HCT116 (cell line): ENCODE results near the gene CUL9. TPM values are rescaled to one million over a fixed set of nuclear protein-coding genes. Genes with fewer than 3 reads are reported as not detected.

Experiments used
- ATAC-seq: fragments of 200-7000 bp; cut with Tn5 transposase; 2 replicates; pipeline ENCODE4 v1.9.1; 2020; ENCODE audit warnings: mild to moderate bottlenecking, moderate library complexity
- BruUV-seq: library from RNA; stranded (reverse); fragments of 400-500 nt; replicated peaks from 2 replicates; lab custom pipeline; 2021; lab: Mats Ljungman, UMichigan
- CTCF ChIA-PET: fragments of 300-600 bp; sonication (Branson Sonifier 250); formaldehyde crosslinking; loops from one replicate; lab custom pipeline; 2021; ENCODE audit warnings: antibody characterized with exemption; lab: Charles Lee
- POLR2A ChIA-PET: fragments of 300-600, 350-600 bp; sonication (Branson Sonifier 250); formaldehyde crosslinking; loops from one replicate; lab custom pipeline; 2021; ENCODE audit warnings: antibody characterized with exemption; lab: Charles Lee
- RAD21 ChIA-PET, 2 experiments: fragments of 300-600 bp; sonication (Branson Sonifier 250); formaldehyde crosslinking; loops; one replicate each; lab custom pipeline; 2023; ENCODE audit warnings: low total read pairs in 2 of 2; ENCODE audit not compliant: uncharacterized antibody in 2 of 2, unreplicated experiment in 2 of 2, low non-redundant PET in 1 of 2; lab: Charles Lee
- DNase-seq: peaks from one replicate; pipeline ENCODE4 v3.0.0-alpha.2; 2010; ENCODE audit warnings: low read depth, low spot score
- H2AFZ ChIP-seq: fragments of 200-600 bp; shearing (Covaris generic), sonication (generic); 2 replicates; pipeline ENCODE4 v1.6.1; 2017; ENCODE audit warnings: low read depth, mixed run types, mixed read lengths, antibody characterized with exemption, low read length; ENCODE audit not compliant: poor library complexity, severe bottlenecking
- H3K27ac ChIP-seq: 2 replicates; pipeline ENCODE4 v1.5.1; 2012; ENCODE audit warnings: low read depth, low read length
- H3K27me3 ChIP-seq: fragments of 200-600 bp; sonication (generic); 2 replicates; pipeline ENCODE4 v1.6.1; 2016; ENCODE audit warnings: mixed run types, low read length, mixed read lengths; ENCODE audit not compliant: insufficient read depth
- H3K36me3 ChIP-seq, 2 experiments: fragments of 200-500 bp in 1 of 2; fragments of 200-600 bp in 1 of 2; sonication (Bioruptor generic) in 1 of 2; sonication (generic) in 1 of 2; 2 replicates each; pipeline versions ENCODE4 v1.5.1 to v1.6.1; 2014 to 2016; ENCODE audit warnings: low read length in 2 of 2, inconsistent platforms in 1 of 2, mixed read lengths in 1 of 2, mixed run types in 1 of 2; ENCODE audit not compliant: insufficient read depth in 2 of 2, control insufficient read depth in 1 of 2
- H3K4me1 ChIP-seq, 2 experiments: fragments of 200-600 bp in 1 of 2; sonication (generic) in 1 of 2; 2 replicates each; pipeline versions ENCODE4 v1.5.1 to v1.6.1; 2012 to 2017; ENCODE audit warnings: low read length in 2 of 2, inconsistent platforms in 1 of 2, mild to moderate bottlenecking in 1 of 2, mixed read lengths in 1 of 2, mixed run types in 1 of 2, moderate library complexity in 1 of 2; ENCODE audit not compliant: insufficient read depth in 2 of 2, control insufficient read depth in 1 of 2
- H3K4me2 ChIP-seq: fragments of 200-600 bp; sonication (generic); 2 replicates; pipeline ENCODE4 v1.6.1; 2017; ENCODE audit warnings: mixed run types, low read length, mixed read lengths
- H3K4me3 ChIP-seq, 2 experiments: fragments of 200-600 bp in 1 of 2; sonication (generic) in 1 of 2; replicated peaks in 1 of 2; 2 replicates each; pipeline ENCODE4 v1.5.1; 2011 to 2016; ENCODE audit warnings: low read length in 2 of 2, control low read depth in 1 of 2, low read depth in 1 of 2, mild to moderate bottlenecking in 1 of 2, mixed read lengths in 1 of 2, mixed run types in 1 of 2
- H3K79me2 ChIP-seq: fragments of 200-600 bp; sonication (generic); 2 replicates; pipeline ENCODE4 v1.6.1; 2017; ENCODE audit warnings: mild to moderate bottlenecking, mixed run types, low read length, moderate library complexity, mixed read lengths; ENCODE audit not compliant: insufficient read depth
- H3K9ac ChIP-seq: fragments of 200-600 bp; sonication (generic); 2 replicates; pipeline ENCODE4 v1.6.1; 2016; ENCODE audit warnings: low read length, mixed read lengths
- H3K9me2 ChIP-seq: fragments of 200-600 bp; sonication (generic), shearing (Covaris generic); 2 replicates; pipeline ENCODE4 v1.6.1; 2017; ENCODE audit warnings: mixed run types, mild to moderate bottlenecking, moderate library complexity; ENCODE audit not compliant: insufficient read depth
- H3K9me3 ChIP-seq, 2 experiments: fragments of 200-500 bp in 1 of 2; fragments of 200-600 bp in 1 of 2; sonication (Bioruptor generic) in 1 of 2; sonication (generic) in 1 of 2; 2 replicates each; pipeline ENCODE4 v1.6.1; 2014 to 2017; ENCODE audit warnings: low read length in 2 of 2, mixed read lengths in 2 of 2, inconsistent platforms in 1 of 2, low read depth in 1 of 2, mild to moderate bottlenecking in 1 of 2, mixed run types in 1 of 2, moderate library complexity in 1 of 2; ENCODE audit not compliant: control insufficient read depth in 1 of 2, insufficient read depth in 1 of 2
- H4K20me1 ChIP-seq: fragments of 200-600 bp; sonication (generic), shearing (Covaris generic); 2 replicates; pipeline ENCODE4 v1.6.1; 2017; ENCODE audit warnings: mixed run types, mild to moderate bottlenecking, moderate library complexity; ENCODE audit not compliant: insufficient read depth
- CBX3 ChIP-seq: IDR thresholded peaks from 2 replicates; pipeline ENCODE4 v1.6.1; 2012; ENCODE audit warnings: low read depth
- CEBPB ChIP-seq: IDR thresholded peaks from 2 replicates; pipeline ENCODE4 v1.6.1; 2012; ENCODE audit warnings: low read depth
- EGR1 ChIP-seq: IDR thresholded peaks from 2 replicates; pipeline ENCODE4 v1.6.1; 2012; ENCODE audit warnings: low read depth
- EZH2 ChIP-seq: fragments of 200-600 bp; sonication (generic); IDR thresholded peaks from 2 replicates; pipeline ENCODE4 v1.6.1; 2017; ENCODE audit warnings: antibody characterized with exemption, mixed run types
- EZH2phosphoT487 ChIP-seq: fragments of 200-600 bp; IDR thresholded peaks from 2 replicates; pipeline ENCODE4 v1.6.1; 2018; ENCODE audit warnings: antibody characterized with exemption, borderline replicate concordance
- FOSL1 ChIP-seq: IDR thresholded peaks from 2 replicates; pipeline ENCODE4 v1.6.1; 2012; ENCODE audit warnings: low read depth
- POLR2A ChIP-seq: IDR thresholded peaks from 2 replicates; pipeline ENCODE4 v1.7.0; 2011; ENCODE audit warnings: borderline replicate concordance; ENCODE audit not compliant: insufficient read depth, insufficient read length; ENCODE audit errors: extremely low read depth
- SIN3A ChIP-seq: IDR thresholded peaks from 2 replicates; pipeline ENCODE4 v1.6.1; 2012; ENCODE audit warnings: low read depth
- SP1 ChIP-seq: IDR thresholded peaks from 2 replicates; pipeline ENCODE4 v1.6.1; 2012; ENCODE audit warnings: low read depth
- SRF ChIP-seq: IDR thresholded peaks from 2 replicates; pipeline ENCODE4 v1.6.1; 2012; ENCODE audit warnings: low read depth
- YY1 ChIP-seq: IDR thresholded peaks from 2 replicates; pipeline ENCODE4 v1.6.1; 2011; ENCODE audit warnings: low read length, low read depth, moderate library complexity, mild to moderate bottlenecking; ENCODE audit not compliant: insufficient replicate concordance; ENCODE audit errors: extremely low read depth
- ZFX ChIP-seq: fragments of 450-650 bp; IDR thresholded peaks from 2 replicates; pipeline ENCODE4 v1.6.1; 2017
- intact Hi-C: fragments of 100-400 bp; cut with micrococcal nuclease; formaldehyde crosslinking; loops from 2 replicates; pipeline ENCODE4 v1.10.0; 2022
- total RNA-seq: library from RNA; stranded (reverse); gene quantifications from one replicate; pipeline ENCODE4 v1.2.1, GENCODE V29; 2021; ENCODE audit not compliant: unreplicated experiment
- TF ChIP-seq, protein P1 (sequence below): IDR thresholded peaks from 2 replicates; pipeline ENCODE4 v1.6.1; 2012
- TF ChIP-seq, protein P2 (sequence below): IDR thresholded peaks from 2 replicates; pipeline ENCODE4 v1.6.1; 2011; ENCODE audit warnings: mild to moderate bottlenecking, low read length, moderate library complexity; ENCODE audit not compliant: insufficient replicate concordance; ENCODE audit errors: extremely low read depth
- TF ChIP-seq, protein P3 (sequence below), 3 experiments: fragments of 200-600 bp in 1 of 3; sonication (generic) in 1 of 3; IDR thresholded peaks in 2 of 3; conservative IDR thresholded peaks in 1 of 3; 2 replicates each; pipeline ENCODE4 v1.5.1; 2012 to 2017; ENCODE audit warnings: low read depth in 2 of 3, low read length in 2 of 3, antibody characterized with exemption in 1 of 3, borderline replicate concordance in 1 of 3, control low read depth in 1 of 3, mild to moderate bottlenecking in 1 of 3, mixed read lengths in 1 of 3, mixed run types in 1 of 3, moderate library complexity in 1 of 3; ENCODE audit not compliant: insufficient read depth in 1 of 3
- TF ChIP-seq, protein P4 (sequence below): IDR thresholded peaks from 2 replicates; pipeline ENCODE4 v1.6.1; 2012

CUL9 gene
- total RNA-seq, 1 experiment from 2014 or later = 36.5 TPM

DNA sequence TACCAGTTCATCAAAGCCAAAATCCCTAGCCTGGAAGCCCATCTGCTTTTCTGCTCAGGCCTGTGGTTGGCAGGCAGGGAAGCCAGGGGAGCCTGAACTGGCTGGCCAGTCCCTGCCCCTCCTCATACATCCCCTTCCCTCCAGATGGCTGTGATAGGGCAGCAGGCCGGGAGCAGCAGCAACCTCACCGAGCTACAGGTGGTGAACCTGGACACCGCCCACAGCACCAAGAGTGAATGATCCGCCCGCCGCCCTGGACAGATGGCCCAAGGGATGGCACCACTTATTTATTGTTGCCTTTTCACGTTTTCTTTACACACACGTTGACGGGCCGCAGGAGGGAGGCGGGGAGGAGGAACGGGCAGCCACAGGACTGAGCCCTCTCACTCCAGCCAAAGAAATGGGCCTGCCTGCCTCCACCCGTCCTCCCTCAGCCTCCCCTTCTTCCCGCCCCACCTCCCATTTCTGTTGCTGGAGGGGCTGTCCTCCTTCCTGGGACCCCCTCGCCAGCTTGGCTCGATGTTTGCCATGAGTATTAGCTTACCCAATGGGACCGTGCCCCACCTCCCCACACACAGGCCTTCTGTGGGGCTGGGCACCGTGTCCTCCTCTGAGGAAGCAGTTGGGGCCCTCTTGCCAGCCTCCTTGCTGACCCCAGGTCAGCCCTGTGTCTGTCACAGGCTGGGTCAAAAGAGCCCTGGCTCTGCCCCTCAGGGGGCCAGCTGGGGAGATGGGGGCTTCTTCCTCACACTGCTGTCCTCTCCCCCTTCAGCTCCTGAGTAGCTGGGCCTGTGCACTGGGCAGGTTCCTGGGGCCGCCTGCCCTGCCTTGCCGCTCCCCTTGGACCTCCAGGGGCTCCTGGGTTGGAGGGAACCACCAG, 2.8 kb upstream of the CUL9 start:
- no peak overlapping the region for H2AFZ ChIP-seq
- H3K27me3 ChIP-seq = no peaks in the 10 kb centered on the region
- peaks cover 24% of the 10 kb centered on the region for H3K79me2 ChIP-seq
- no peak for TF ChIP-seq YY1
- no peak for TF ChIP-seq EZH2phosphoT487
- TF ChIP-seq CBX3 = no peak
- no peak for TF ChIP-seq POLR2A
- TF ChIP-seq, protein P1, sequence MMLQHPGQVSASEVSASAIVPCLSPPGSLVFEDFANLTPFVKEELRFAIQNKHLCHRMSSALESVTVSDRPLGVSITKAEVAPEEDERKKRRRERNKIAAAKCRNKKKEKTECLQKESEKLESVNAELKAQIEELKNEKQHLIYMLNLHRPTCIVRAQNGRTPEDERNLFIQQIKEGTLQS = no peak
- TF ChIP-seq EGR1 = no peak
- TF ChIP-seq, protein P2, sequence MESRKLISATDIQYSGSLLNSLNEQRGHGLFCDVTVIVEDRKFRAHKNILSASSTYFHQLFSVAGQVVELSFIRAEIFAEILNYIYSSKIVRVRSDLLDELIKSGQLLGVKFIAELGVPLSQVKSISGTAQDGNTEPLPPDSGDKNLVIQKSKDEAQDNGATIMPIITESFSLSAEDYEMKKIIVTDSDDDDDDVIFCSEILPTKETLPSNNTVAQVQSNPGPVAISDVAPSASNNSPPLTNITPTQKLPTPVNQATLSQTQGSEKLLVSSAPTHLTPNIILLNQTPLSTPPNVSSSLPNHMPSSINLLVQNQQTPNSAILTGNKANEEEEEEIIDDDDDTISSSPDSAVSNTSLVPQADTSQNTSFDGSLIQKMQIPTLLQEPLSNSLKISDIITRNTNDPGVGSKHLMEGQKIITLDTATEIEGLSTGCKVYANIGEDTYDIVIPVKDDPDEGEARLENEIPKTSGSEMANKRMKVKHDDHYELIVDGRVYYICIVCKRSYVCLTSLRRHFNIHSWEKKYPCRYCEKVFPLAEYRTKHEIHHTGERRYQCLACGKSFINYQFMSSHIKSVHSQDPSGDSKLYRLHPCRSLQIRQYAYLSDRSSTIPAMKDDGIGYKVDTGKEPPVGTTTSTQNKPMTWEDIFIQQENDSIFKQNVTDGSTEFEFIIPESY = no peak
- no peak for TF ChIP-seq SRF
- TF ChIP-seq EZH2 = no peak
- TF ChIP-seq ZFX = no peak
- TF ChIP-seq, protein P3, sequence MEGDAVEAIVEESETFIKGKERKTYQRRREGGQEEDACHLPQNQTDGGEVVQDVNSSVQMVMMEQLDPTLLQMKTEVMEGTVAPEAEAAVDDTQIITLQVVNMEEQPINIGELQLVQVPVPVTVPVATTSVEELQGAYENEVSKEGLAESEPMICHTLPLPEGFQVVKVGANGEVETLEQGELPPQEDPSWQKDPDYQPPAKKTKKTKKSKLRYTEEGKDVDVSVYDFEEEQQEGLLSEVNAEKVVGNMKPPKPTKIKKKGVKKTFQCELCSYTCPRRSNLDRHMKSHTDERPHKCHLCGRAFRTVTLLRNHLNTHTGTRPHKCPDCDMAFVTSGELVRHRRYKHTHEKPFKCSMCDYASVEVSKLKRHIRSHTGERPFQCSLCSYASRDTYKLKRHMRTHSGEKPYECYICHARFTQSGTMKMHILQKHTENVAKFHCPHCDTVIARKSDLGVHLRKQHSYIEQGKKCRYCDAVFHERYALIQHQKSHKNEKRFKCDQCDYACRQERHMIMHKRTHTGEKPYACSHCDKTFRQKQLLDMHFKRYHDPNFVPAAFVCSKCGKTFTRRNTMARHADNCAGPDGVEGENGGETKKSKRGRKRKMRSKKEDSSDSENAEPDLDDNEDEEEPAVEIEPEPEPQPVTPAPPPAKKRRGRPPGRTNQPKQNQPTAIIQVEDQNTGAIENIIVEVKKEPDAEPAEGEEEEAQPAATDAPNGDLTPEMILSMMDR (IDR thresholded peaks at IDR 0.05 in 2 of 3, conservative IDR thresholded peaks at IDR 0.05 in 1 of 3; ENCODE audit: borderline replicate concordance in 1 of 3, insufficient read depth in 1 of 3, low read depth in 2 of 3, low read length in 2 of 3) = no peak
- no peak for TF ChIP-seq FOSL1
- TF ChIP-seq SIN3A = no peak
- TF ChIP-seq CEBPB = no peak
- TF ChIP-seq SP1 = no peak
- TF ChIP-seq, protein P4, sequence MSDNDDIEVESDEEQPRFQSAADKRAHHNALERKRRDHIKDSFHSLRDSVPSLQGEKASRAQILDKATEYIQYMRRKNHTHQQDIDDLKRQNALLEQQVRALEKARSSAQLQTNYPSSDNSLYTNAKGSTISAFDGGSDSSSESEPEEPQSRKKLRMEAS = no peak
- RAD21 ChIA-PET = interaction anchor here in 1 of 2 experiments (0.7 kb wide), 1 partner anchor 54 kb away, joined by 5 read pairs; no protein-coding TSS in a partner anchor
- peaks cover 19 to 35% of the 10 kb centered on the region in 2 experiments for H3K36me3 ChIP-seq
- no TSS peak for BruUV-seq
- H3K9me3 ChIP-seq = no peaks in the 10 kb centered on the region
- H3K4me3 ChIP-seq = no peak overlapping the region
- intact Hi-C loops = no loop called here
- no peak overlapping the region for H3K9ac ChIP-seq
- H3K9me2 ChIP-seq = no peaks in the 10 kb centered on the region
- POLR2A ChIA-PET = no interaction called here
- H3K4me2 ChIP-seq = no peak overlapping the region
- DNase-seq = no peak
- CTCF ChIA-PET = no interaction called here
- ATAC-seq = no peak
- no peak overlapping the region for H3K27ac ChIP-seq
- peaks cover 9 to 39% of the 10 kb centered on the region in 2 experiments for H3K4me1 ChIP-seq
- H4K20me1 ChIP-seq = no peaks in the 10 kb centered on the region
